HTR-8/SVneo (cell line): ENCODE data around the gene TECR.
A peak's percentile ranks its signal among the peaks of the same experiment; 100 is the strongest.
"Not testable (repeated sequence)": the region's sequence is repeated elsewhere in the genome, so short reads cannot be mapped to it uniquely, and the experiment has no call there.

ENCODE experiments used
- DNase-seq: peaks from one replicate; pipeline ENCODE4 v3.0.0; 2011; ENCODE audit warnings: low spot score, mixed read lengths; ENCODE audit not compliant: insufficient read length
- FAIRE-seq: peaks from 2 replicates; lab custom pipeline; 2011; peaks lifted over from hg19 to GRCh38; lab: Jason Lieb, UNC

TECR gene

GRCh38 chr19:14529254-14530004, at the start of gene TECR:
Gene TECR, plus strand, starts transcription at chr19:14529594. Its CDS starts 103 bp downstream, at chr19:14529697.
- peak; percentile 99 for DNase-seq
- peak; percentile 96 for FAIRE-seq

- peak; percentile 4 for FAIRE-seq
Measured at GRCh38 chr19:14479975-14480699, 49.3 kb upstream of the TECR start.

GRCh38 chr19:14480700-14481079, 48.7 kb upstream of the TECR start:
- FAIRE-seq (no peak), DNase-seq (no peak)

More at GRCh38 chr19:14479975-14480699, 49.3 kb upstream of the TECR start:
- DNase-seq: no peak

GRCh38 chr19:14482172-14482941, 47.0 kb upstream of the TECR start:
- FAIRE-seq: peak; percentile 13
- DNase-seq: no peak

GRCh38 chr19:14487370-14488125, 41.8 kb upstream of the TECR start:
- DNase-seq: no peak
- no peak for FAIRE-seq

- no peak for DNase-seq
- no peak for FAIRE-seq
Measured at GRCh38 chr19:14492756-14493337, 36.5 kb upstream of the TECR start.

- no peak for FAIRE-seq
Measured at GRCh38 chr19:14494411-14494810, 35.0 kb upstream of the TECR start.

GRCh38 chr19:14494910-14495671, 34.3 kb upstream of the TECR start:
- DNase-seq: no peak
- no peak for FAIRE-seq

More at GRCh38 chr19:14494411-14494810, 35.0 kb upstream of the TECR start:
- no peak for DNase-seq

GRCh38 chr19:14495672-14496028, 33.7 kb upstream of the TECR start:
- FAIRE-seq: no peak

GRCh38 chr19:14496029-14496833, 33.2 kb upstream of the TECR start, which contains the start of gene GIPC1:
Gene GIPC1, minus strand, starts transcription at chr19:14496127. Its CDS starts 13,151 bp downstream, at chr19:14482976.
- peak; percentile 96 for FAIRE-seq

More at GRCh38 chr19:14495672-14496028, 33.7 kb upstream of the TECR start:
- no peak for DNase-seq

GRCh38 chr19:14496834-14497227, 32.6 kb upstream of the TECR start:
- DNase-seq: no peak

More at GRCh38 chr19:14496029-14496833, 33.2 kb upstream of the TECR start, which contains the start of gene GIPC1:
- DNase-seq: peak; percentile 99

GRCh38 chr19:14497228-14497921, 32.0 kb upstream of the TECR start:
- FAIRE-seq (peak; percentile 33), DNase-seq (no peak)

More at GRCh38 chr19:14496834-14497227, 32.6 kb upstream of the TECR start:
- no peak for FAIRE-seq

- FAIRE-seq: no peak
Measured at GRCh38 chr19:14502334-14503092, 26.9 kb upstream of the TECR start.

GRCh38 chr19:14503285-14503684, 26.1 kb upstream of the TECR start:
- no peak for FAIRE-seq
- DNase-seq: no peak

More at GRCh38 chr19:14502334-14503092, 26.9 kb upstream of the TECR start:
- no peak for DNase-seq

GRCh38 chr19:14504575-14504974, 24.8 kb upstream of the TECR start:
- not testable (repeated sequence) for FAIRE-seq, DNase-seq

- peak; percentile 80 for FAIRE-seq
Measured at GRCh38 chr19:14505488-14506239, 23.7 kb upstream of the TECR start.

More at GRCh38 chr19:14505488-14506239, 23.7 kb upstream of the TECR start:
- DNase-seq: peak; percentile 87
